Measurements from ENCODE around the gene LAMA1. TPM values are rescaled to one million over a fixed set of nuclear protein-coding genes. Genes with fewer than 3 reads are reported as not detected.

LAMA1 gene
- 28.7 and 28.8 TPM in 2 replicates for total RNA-seq (2021)
- long read RNA-seq, partial matches to known transcripts: 17 of 20 reads
- long read RNA-seq, other reads (novel, unspliced or antisense): 3 of 20 reads

- no peak within 1 kb of the TSS for H2BK15ac ChIP-seq (ENCODE audit: low read depth, low read length)
- no peaks in the 10 kb centered on the region for H3K4me1 ChIP-seq (ENCODE audit: insufficient read depth, low read length)
- H3K56ac ChIP-seq (ENCODE audit: insufficient read length, low read depth, low read length): no peak within 1 kb of the TSS
- H4K8ac ChIP-seq (replicated peaks; ENCODE audit: insufficient read length, low read depth, low read length): no peak within 1 kb of the TSS
- WGBS (ENCODE audit: extremely low coverage, insufficient read length, low lambda C conversion rate): no CpG with 5 or more reads among the region's 95 CpGs
- no peaks in the 10 kb centered on the region for H4K20me1 ChIP-seq (ENCODE audit: control insufficient read depth, insufficient read depth, insufficient read length)
- H3K79me2 ChIP-seq (ENCODE audit: insufficient read depth, low read length): peaks cover 2% of the 10 kb centered on the region; the same call in 1 of the 2 replicates
- no peaks in the 10 kb centered on the region for H3K79me1 ChIP-seq (ENCODE audit: insufficient read depth, low read depth, low read length, poor library complexity, severe bottlenecking)
- H3K9ac ChIP-seq (ENCODE audit: extremely low read depth, insufficient read length, low read length): peak within 1 kb of the TSS; percentile 57
- H2AK5ac ChIP-seq (ENCODE audit: insufficient read length, low read length): no peak within 1 kb of the TSS
- H2BK5ac ChIP-seq (ENCODE audit: insufficient read length, low read length): no peak within 1 kb of the TSS
- peak within 1 kb of the TSS; percentile 84 for H3K18ac ChIP-seq (ENCODE audit: insufficient read length, low read depth, low read length)
- peaks cover 15% of the 10 kb centered on the region for H3K23me2 ChIP-seq (ENCODE audit: insufficient read length, low read depth, low read length, poor library complexity, severe bottlenecking)
- no peaks in the 10 kb centered on the region for H3K9me3 ChIP-seq (ENCODE audit: control insufficient read depth, low read depth, low read length)
- H3K4ac ChIP-seq (ENCODE audit: low read depth, low read length): no peak within 1 kb of the TSS
- no peaks in the 10 kb centered on the region for H3K27me3 ChIP-seq (ENCODE audit: insufficient read depth, low read length)
- DNase-seq: peak; percentile 84
- H2BK12ac ChIP-seq (ENCODE audit: insufficient read length, low read depth, low read length): no peak within 1 kb of the TSS
- Mint-ChIP-seq H3K27ac (no peak within 1 kb of the TSS), H3K4me1 (peaks cover 19 to 23% of the 10 kb centered on the region in 2 experiments), H3K9me3 (peaks cover 0 to 2% of the 10 kb centered on the region in 2 experiments; a peak in 2 of 5 replicates), H3K4me3 (peak within 1 kb of the TSS; percentile 70 to 87), H3K27me3 (ENCODE audit: low read depth) (peaks cover 38% of the 10 kb centered on the region), H3K36me3 (ENCODE audit: insufficient read depth in 1 of 3, low read depth in 3 of 3) (peaks cover 2 to 15% (median 2%) of the 10 kb centered on the region in 3 experiments; a peak in 5 of 7 replicates)
- H2BK20ac ChIP-seq (ENCODE audit: low read depth, low read length, poor library complexity, severe bottlenecking): no peak within 1 kb of the TSS
- no peak within 1 kb of the TSS for H3T11ph ChIP-seq (ENCODE audit: low read length)
- no peak within 1 kb of the TSS for H4K91ac ChIP-seq (ENCODE audit: insufficient read length, low read depth, low read length)
- peak within 1 kb of the TSS; percentile 90 for H3K14ac ChIP-seq (ENCODE audit: insufficient read depth, low read length)
- no peak within 1 kb of the TSS for H3K23ac ChIP-seq (ENCODE audit: insufficient read length, low read depth, low read length)
- no peak within 1 kb of the TSS for H3K27ac ChIP-seq (ENCODE audit: insufficient read length, low read depth, low read length)
- H2AFZ ChIP-seq (ENCODE audit: low read length): no peak within 1 kb of the TSS
- no peak within 1 kb of the TSS for H4K5ac ChIP-seq (ENCODE audit: insufficient read length, low read depth, low read length)
- H2BK120ac ChIP-seq (ENCODE audit: low read depth, low read length, poor library complexity, severe bottlenecking): no peak within 1 kb of the TSS
- peak within 1 kb of the TSS; percentile 90 for H3K4me2 ChIP-seq (ENCODE audit: insufficient read depth, insufficient read length, low read length)
- TF ChIP-seq, protein P1, sequence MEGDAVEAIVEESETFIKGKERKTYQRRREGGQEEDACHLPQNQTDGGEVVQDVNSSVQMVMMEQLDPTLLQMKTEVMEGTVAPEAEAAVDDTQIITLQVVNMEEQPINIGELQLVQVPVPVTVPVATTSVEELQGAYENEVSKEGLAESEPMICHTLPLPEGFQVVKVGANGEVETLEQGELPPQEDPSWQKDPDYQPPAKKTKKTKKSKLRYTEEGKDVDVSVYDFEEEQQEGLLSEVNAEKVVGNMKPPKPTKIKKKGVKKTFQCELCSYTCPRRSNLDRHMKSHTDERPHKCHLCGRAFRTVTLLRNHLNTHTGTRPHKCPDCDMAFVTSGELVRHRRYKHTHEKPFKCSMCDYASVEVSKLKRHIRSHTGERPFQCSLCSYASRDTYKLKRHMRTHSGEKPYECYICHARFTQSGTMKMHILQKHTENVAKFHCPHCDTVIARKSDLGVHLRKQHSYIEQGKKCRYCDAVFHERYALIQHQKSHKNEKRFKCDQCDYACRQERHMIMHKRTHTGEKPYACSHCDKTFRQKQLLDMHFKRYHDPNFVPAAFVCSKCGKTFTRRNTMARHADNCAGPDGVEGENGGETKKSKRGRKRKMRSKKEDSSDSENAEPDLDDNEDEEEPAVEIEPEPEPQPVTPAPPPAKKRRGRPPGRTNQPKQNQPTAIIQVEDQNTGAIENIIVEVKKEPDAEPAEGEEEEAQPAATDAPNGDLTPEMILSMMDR (conservative IDR thresholded peaks at IDR 0.05): no peak
Observed at GRCh38 chr18:7117390-7118355, at the start of gene LAMA1. LAMA1 (minus strand) TSS chr18:7117797; CDS start chr18:7117720, 77 bp downstream.
